ENCODE results near the gene DCC.
A peak's percentile ranks its signal among the peaks of the same experiment; 100 is the strongest.

Gene DCC

GRCh38 chr18:52700116-52700515 is 360.1 kb downstream of the DCC start:
- no peak overlapping the region for H3K4me3 ChIP-seq (ENCODE audit: low read length)
- TF ChIP-seq, protein P1, sequence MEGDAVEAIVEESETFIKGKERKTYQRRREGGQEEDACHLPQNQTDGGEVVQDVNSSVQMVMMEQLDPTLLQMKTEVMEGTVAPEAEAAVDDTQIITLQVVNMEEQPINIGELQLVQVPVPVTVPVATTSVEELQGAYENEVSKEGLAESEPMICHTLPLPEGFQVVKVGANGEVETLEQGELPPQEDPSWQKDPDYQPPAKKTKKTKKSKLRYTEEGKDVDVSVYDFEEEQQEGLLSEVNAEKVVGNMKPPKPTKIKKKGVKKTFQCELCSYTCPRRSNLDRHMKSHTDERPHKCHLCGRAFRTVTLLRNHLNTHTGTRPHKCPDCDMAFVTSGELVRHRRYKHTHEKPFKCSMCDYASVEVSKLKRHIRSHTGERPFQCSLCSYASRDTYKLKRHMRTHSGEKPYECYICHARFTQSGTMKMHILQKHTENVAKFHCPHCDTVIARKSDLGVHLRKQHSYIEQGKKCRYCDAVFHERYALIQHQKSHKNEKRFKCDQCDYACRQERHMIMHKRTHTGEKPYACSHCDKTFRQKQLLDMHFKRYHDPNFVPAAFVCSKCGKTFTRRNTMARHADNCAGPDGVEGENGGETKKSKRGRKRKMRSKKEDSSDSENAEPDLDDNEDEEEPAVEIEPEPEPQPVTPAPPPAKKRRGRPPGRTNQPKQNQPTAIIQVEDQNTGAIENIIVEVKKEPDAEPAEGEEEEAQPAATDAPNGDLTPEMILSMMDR (IDR thresholded peaks at IDR 0.05; ENCODE audit: insufficient read depth, low read depth, low read length, missing control alignments), result no peak
- no peak for DNase-seq (ENCODE audit: low read depth)

- H3K4me3 ChIP-seq (ENCODE audit: low read length), result no peak overlapping the region
- DNase-seq (ENCODE audit: low read depth), result no peak
- TF ChIP-seq, protein P1 (IDR thresholded peaks at IDR 0.05; ENCODE audit: insufficient read depth, low read depth, low read length, missing control alignments), result no peak
Observed at GRCh38 chr18:52700816-52701215, 360.8 kb downstream of the DCC start.

- no peak overlapping the region for H3K4me3 ChIP-seq (ENCODE audit: low read length)
- no peak for DNase-seq (ENCODE audit: low read depth)
- TF ChIP-seq, protein P1 (IDR thresholded peaks at IDR 0.05; ENCODE audit: insufficient read depth, low read depth, low read length, missing control alignments), result no peak
Observed at GRCh38 chr18:52701219-52701935, 361.4 kb downstream of the DCC start.

DNA sequence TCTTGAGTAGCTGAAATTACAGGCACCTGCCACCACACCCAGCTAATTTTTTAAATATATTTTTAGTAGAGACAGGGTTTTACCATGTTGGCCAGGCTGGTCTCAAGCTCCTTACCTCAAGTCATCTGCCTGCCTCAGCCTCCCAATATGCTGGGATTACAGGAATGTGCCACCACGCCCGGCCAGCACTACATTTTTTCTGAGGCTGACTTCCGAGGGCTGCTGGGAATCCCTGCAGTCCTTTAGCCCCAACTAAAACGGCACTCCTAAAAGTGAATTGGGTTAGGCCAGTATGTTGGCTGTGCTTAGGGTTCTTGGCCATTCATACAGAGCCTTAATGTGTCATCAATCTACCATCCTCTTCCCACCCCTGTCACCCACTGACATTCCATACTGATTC is 375.4 kb downstream of the DCC start:
- no peak for DNase-seq (ENCODE audit: low read depth)
- H3K4me3 ChIP-seq (ENCODE audit: low read length), result no peak overlapping the region

GRCh38 chr18:52715991-52716390 is 376.0 kb downstream of the DCC start:
- no peak for DNase-seq (ENCODE audit: low read depth)
- TF ChIP-seq, protein P1 (IDR thresholded peaks at IDR 0.05; ENCODE audit: insufficient read depth, low read depth, low read length, missing control alignments), result no peak
- H3K4me3 ChIP-seq (ENCODE audit: low read length), result no peak overlapping the region

More for the DNA sequence above, 375.4 kb downstream of the DCC start:
- TF ChIP-seq, protein P1 (IDR thresholded peaks at IDR 0.05; ENCODE audit: insufficient read depth, low read depth, low read length, missing control alignments), result no peak

- H3K4me3 ChIP-seq (ENCODE audit: low read length), result no peak overlapping the region
- TF ChIP-seq, protein P1 (IDR thresholded peaks at IDR 0.05; ENCODE audit: insufficient read depth, low read depth, low read length, missing control alignments), result peak; percentile 33
- peak; percentile 17 for DNase-seq (ENCODE audit: low read depth)
Observed at GRCh38 chr18:52716973-52717372, 377.0 kb downstream of the DCC start.

- no peak overlapping the region for H3K4me3 ChIP-seq (ENCODE audit: low read length)
- no peak for DNase-seq (ENCODE audit: low read depth)
- TF ChIP-seq, protein P1 (IDR thresholded peaks at IDR 0.05; ENCODE audit: insufficient read depth, low read depth, low read length, missing control alignments), result no peak
Observed at GRCh38 chr18:52722904-52723303, 382.9 kb downstream of the DCC start.
